ENCODE results near the gene TMEM212.

DNA sequence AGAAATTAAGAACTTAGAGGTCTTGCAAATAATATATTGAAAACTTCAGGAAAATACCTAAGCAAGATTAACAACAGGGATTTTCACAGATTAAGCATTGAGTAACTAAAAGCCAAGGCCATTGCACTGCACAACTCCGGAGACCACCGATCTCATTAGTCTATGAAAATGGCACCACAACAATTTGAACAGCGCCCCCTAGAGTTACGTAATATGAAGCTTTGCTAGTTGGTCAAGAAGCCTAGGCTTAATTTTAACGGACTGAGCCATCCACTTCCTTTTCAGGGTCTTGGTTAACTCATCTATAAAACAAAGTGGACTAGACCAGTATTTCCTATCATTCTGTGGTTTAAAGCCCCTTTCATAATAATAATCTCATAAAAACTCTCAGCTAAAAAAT is 24.8 kb downstream of the TMEM212 start:
- TF ChIP-seq, protein P1, sequence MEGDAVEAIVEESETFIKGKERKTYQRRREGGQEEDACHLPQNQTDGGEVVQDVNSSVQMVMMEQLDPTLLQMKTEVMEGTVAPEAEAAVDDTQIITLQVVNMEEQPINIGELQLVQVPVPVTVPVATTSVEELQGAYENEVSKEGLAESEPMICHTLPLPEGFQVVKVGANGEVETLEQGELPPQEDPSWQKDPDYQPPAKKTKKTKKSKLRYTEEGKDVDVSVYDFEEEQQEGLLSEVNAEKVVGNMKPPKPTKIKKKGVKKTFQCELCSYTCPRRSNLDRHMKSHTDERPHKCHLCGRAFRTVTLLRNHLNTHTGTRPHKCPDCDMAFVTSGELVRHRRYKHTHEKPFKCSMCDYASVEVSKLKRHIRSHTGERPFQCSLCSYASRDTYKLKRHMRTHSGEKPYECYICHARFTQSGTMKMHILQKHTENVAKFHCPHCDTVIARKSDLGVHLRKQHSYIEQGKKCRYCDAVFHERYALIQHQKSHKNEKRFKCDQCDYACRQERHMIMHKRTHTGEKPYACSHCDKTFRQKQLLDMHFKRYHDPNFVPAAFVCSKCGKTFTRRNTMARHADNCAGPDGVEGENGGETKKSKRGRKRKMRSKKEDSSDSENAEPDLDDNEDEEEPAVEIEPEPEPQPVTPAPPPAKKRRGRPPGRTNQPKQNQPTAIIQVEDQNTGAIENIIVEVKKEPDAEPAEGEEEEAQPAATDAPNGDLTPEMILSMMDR (IDR thresholded peaks at IDR 0.05), result peak; percentile 32; the same call in 2 of the 3 replicates
- peak in 1 of 2 experiments; percentile 35; a peak in 1 of 4 replicates for TF ChIP-seq CEBPB (IDR thresholded peaks at IDR 0.05)
- TF ChIP-seq, protein P2, sequence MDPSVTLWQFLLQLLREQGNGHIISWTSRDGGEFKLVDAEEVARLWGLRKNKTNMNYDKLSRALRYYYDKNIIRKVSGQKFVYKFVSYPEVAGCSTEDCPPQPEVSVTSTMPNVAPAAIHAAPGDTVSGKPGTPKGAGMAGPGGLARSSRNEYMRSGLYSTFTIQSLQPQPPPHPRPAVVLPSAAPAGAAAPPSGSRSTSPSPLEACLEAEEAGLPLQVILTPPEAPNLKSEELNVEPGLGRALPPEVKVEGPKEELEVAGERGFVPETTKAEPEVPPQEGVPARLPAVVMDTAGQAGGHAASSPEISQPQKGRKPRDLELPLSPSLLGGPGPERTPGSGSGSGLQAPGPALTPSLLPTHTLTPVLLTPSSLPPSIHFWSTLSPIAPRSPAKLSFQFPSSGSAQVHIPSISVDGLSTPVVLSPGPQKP (IDR thresholded peaks at IDR 0.05; ENCODE audit: low read depth, low read length), result no peak
- no peak for TF ChIP-seq TFCP2L1 (CRISPR knock-in tag; IDR thresholded peaks at IDR 0.05)
- TF ChIP-seq KDM1A (IDR thresholded peaks at IDR 0.05; ENCODE audit: low read depth), result no peak
- TF ChIP-seq, protein P3, sequence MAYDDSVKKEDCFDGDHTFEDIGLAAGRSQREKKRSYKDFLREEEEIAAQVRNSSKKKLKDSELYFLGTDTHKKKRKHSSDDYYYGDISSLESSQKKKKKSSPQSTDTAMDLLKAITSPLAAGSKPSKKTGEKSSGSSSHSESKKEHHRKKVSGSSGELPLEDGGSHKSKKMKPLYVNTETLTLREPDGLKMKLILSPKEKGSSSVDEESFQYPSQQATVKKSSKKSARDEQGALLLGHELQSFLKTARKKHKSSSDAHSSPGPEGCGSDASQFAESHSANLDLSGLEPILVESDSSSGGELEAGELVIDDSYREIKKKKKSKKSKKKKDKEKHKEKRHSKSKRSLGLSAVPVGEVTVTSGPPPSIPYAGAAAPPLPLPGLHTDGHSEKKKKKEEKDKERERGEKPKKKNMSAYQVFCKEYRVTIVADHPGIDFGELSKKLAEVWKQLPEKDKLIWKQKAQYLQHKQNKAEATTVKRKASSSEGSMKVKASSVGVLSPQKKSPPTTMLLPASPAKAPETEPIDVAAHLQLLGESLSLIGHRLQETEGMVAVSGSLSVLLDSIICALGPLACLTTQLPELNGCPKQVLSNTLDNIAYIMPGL (CRISPR knock-in tag; IDR thresholded peaks at IDR 0.05; ENCODE audit: borderline replicate concordance), result no peak
- no peak for TF ChIP-seq POLR2A (IDR thresholded peaks at IDR 0.05; ENCODE audit: low read length)

All from A549 (cell line).